Activated B cell treated with CpG ODN at 0.5 μM for 24 hours (primary cell): Measurements from ENCODE around the gene PCGF6. TPM values are rescaled to one million over a fixed set of nuclear protein-coding genes. Genes with fewer than 3 reads are reported as not detected.
"Not testable (repeated sequence)": the region's sequence is repeated elsewhere in the genome, so short reads cannot be mapped to it uniquely, and the experiment has no call there.

Experiments used
- ATAC-seq: fragments of 200-7000 bp; cut with Tn5 transposase; one replicate; pipeline ENCODE4 v1.10.0; 2021; ENCODE audit warnings: low read depth, mild to moderate bottlenecking, moderate library complexity
- CTCF ChIA-PET: fragments of 350-600 bp; sonication (Branson Sonifier 250); formaldehyde crosslinking; loops from one replicate; lab custom pipeline; 2021; ENCODE audit warnings: antibody characterized with exemption; lab: Charles Lee
- POLR2A ChIA-PET: fragments of 350-600 bp; sonication (Branson Sonifier 250); formaldehyde crosslinking; loops from one replicate; lab custom pipeline; 2021; ENCODE audit warnings: antibody characterized with exemption; lab: Charles Lee
- DNase-seq: peaks from one replicate; pipeline ENCODE4 v3.0.0; 2022
- H3K27ac Mint-ChIP-seq: one replicate; pipeline ENCODE4 v1.8.0; 2020; ENCODE audit warnings: mixed read lengths
- H3K27me3 Mint-ChIP-seq: one replicate; pipeline ENCODE4 v1.8.0; 2021; ENCODE audit warnings: mixed read lengths
- H3K36me3 Mint-ChIP-seq: one replicate; pipeline ENCODE4 v1.8.0; 2021; ENCODE audit warnings: low read depth, mixed read lengths
- H3K4me1 Mint-ChIP-seq: one replicate; pipeline ENCODE4 v1.8.0; 2021; ENCODE audit warnings: mixed read lengths
- H3K4me3 Mint-ChIP-seq: one replicate; pipeline ENCODE4 v1.8.0; 2020; ENCODE audit warnings: mild to moderate bottlenecking, mixed read lengths
- H3K9me3 Mint-ChIP-seq: one replicate; pipeline ENCODE4 v1.8.0; 2020; ENCODE audit warnings: mixed read lengths
- CTCF ChIP-seq: fragments of 200-600 bp; IDR thresholded peaks from one replicate; pipeline ENCODE4 v1.8.0; 2022; ENCODE audit warnings: antibody characterized with exemption, mild to moderate bottlenecking
- intact Hi-C: fragments of 100-400 bp; cut with micrococcal nuclease; formaldehyde crosslinking; loops from one replicate; pipeline ENCODE4 v1.15.1; 2024
- total RNA-seq: library from RNA; stranded (reverse); gene quantifications from 2 replicates; pipeline ENCODE4 v1.2.3, GENCODE V29; 2022

PCGF6 gene
- total RNA-seq, 1 donor from 2014 or later = 7.3 TPM

- ATAC-seq = no peak
- no peak overlapping the region for H3K4me3 Mint-ChIP-seq
- peaks cover 12% of the 10 kb centered on the region for H3K9me3 Mint-ChIP-seq
- ChIA-PET CTCF (no interaction called here), POLR2A (no interaction called here)
- H3K27me3 Mint-ChIP-seq = peaks cover 21% of the 10 kb centered on the region
- TF ChIP-seq CTCF = no peak
- intact Hi-C loops = no loop called here
- no peaks in the 10 kb centered on the region for H3K4me1 Mint-ChIP-seq
- peaks cover 6% of the 10 kb centered on the region for H3K36me3 Mint-ChIP-seq
- no peak overlapping the region for H3K27ac Mint-ChIP-seq
- DNase-seq = no peak
These were observed 91.0 kb downstream of the PCGF6 start for GRCh38 chr10:103259989-103260388.

GRCh38 chr10:103258928-103259327, 92.0 kb downstream of the PCGF6 start:
- intact Hi-C loops, ATAC-seq, H3K4me3 Mint-ChIP-seq, DNase-seq, CTCF ChIA-PET, POLR2A ChIA-PET, H3K36me3 Mint-ChIP-seq, H3K27ac Mint-ChIP-seq, H3K4me1 Mint-ChIP-seq: not testable (repeated sequence)
- Mint-ChIP-seq H3K9me3 (peaks cover 12% of the 10 kb centered on the region), H3K27me3 (peaks cover 19% of the 10 kb centered on the region)

GRCh38 chr10:103257812-103258211, 93.1 kb downstream of the PCGF6 start:
- CTCF ChIA-PET = no interaction called here
- Mint-ChIP-seq H3K27me3 (peaks cover 12% of the 10 kb centered on the region), H3K36me3 (peaks cover 6% of the 10 kb centered on the region), H3K4me3 (no peak overlapping the region), H3K4me1 (no peaks in the 10 kb centered on the region), H3K9me3 (peaks cover 12% of the 10 kb centered on the region), H3K27ac (no peak overlapping the region)
- intact Hi-C loops = no loop called here
- DNase-seq (no peak), ATAC-seq (no peak)
- no peak for TF ChIP-seq CTCF
- POLR2A ChIA-PET = no interaction called here

- CTCF ChIA-PET = no interaction called here
- H3K27me3 Mint-ChIP-seq = peaks cover 11% of the 10 kb centered on the region
These were observed 94.3 kb downstream of the PCGF6 start for GRCh38 chr10:103256613-103257012.

GRCh38 chr10:103254538-103255325, 96.2 kb downstream of the PCGF6 start:
- CTCF ChIA-PET = interaction anchor here (0.6 kb wide), 1 partner anchor 10 kb away, joined by 3 read pairs; no protein-coding TSS in a partner anchor
- peaks cover 6% of the 10 kb centered on the region for H3K36me3 Mint-ChIP-seq
- no peak overlapping the region for H3K4me3 Mint-ChIP-seq
- peaks cover 7% of the 10 kb centered on the region for H3K9me3 Mint-ChIP-seq
- TF ChIP-seq CTCF = no peak
- POLR2A ChIA-PET = no interaction called here
- intact Hi-C loops = no loop called here
- DNase-seq (no peak), ATAC-seq (no peak)
- no peaks in the 10 kb centered on the region for H3K4me1 Mint-ChIP-seq
- no peak overlapping the region for H3K27ac Mint-ChIP-seq
- H3K27me3 Mint-ChIP-seq = peaks cover 8% of the 10 kb centered on the region

More at GRCh38 chr10:103256613-103257012, 94.3 kb downstream of the PCGF6 start:
- no peaks in the 10 kb centered on the region for H3K4me1 Mint-ChIP-seq
- H3K4me3 Mint-ChIP-seq = no peak overlapping the region
- no peak for TF ChIP-seq CTCF
- peaks cover 6% of the 10 kb centered on the region for H3K36me3 Mint-ChIP-seq
- DNase-seq (no peak), ATAC-seq (no peak)
- intact Hi-C loops = no loop called here
- H3K9me3 Mint-ChIP-seq = peaks cover 12% of the 10 kb centered on the region
- POLR2A ChIA-PET = no interaction called here
- H3K27ac Mint-ChIP-seq = no peak overlapping the region
